8988T (cell line): ENCODE results near the gene GSK3A.
A peak's percentile ranks its signal among the peaks of the same experiment; 100 is the strongest.

Source experiments
- DNase-seq: peaks from one replicate; pipeline ENCODE4 v3.0.0; 2011

Gene GSK3A

GRCh38 chr19:42242512-42243409 is at the start of gene GSK3A:
Gene GSK3A, minus strand, starts transcription at chr19:42242602. Its CDS starts 137 bp downstream, at chr19:42242465.
- peak; percentile 75 for DNase-seq

- DNase-seq, result no peak
Measured at GRCh38 chr19:42291435-42291810, 49.0 kb upstream of the GSK3A start.

- peak; percentile 81 for DNase-seq
Measured at GRCh38 chr19:42290523-42291434, 48.4 kb upstream of the GSK3A start.

- DNase-seq, result no peak
Measured at GRCh38 chr19:42290136-42290522, 47.7 kb upstream of the GSK3A start.

- DNase-seq, result no peak
Measured at GRCh38 chr19:42289556-42290041, 47.2 kb upstream of the GSK3A start.

- no peak for DNase-seq
Measured at GRCh38 chr19:42288881-42289555, 46.6 kb upstream of the GSK3A start.

- no peak for DNase-seq
Measured at GRCh38 chr19:42288387-42288786, 46.0 kb upstream of the GSK3A start.

- no peak for DNase-seq
Measured at GRCh38 chr19:42287827-42288107, 45.4 kb upstream of the GSK3A start.

- no peak for DNase-seq
Measured at GRCh38 chr19:42287017-42287826, 44.8 kb upstream of the GSK3A start.

GRCh38 chr19:42286349-42287016 is 44.1 kb upstream of the GSK3A start:
- no peak for DNase-seq

- DNase-seq, result no peak
Measured at GRCh38 chr19:42285988-42286348, 43.6 kb upstream of the GSK3A start.

- no peak for DNase-seq
Measured at GRCh38 chr19:42285541-42285941, 43.1 kb upstream of the GSK3A start.

- DNase-seq, result no peak
Measured at GRCh38 chr19:42284591-42285341, 42.4 kb upstream of the GSK3A start.

- DNase-seq, result peak; percentile 90
Measured at GRCh38 chr19:42284066-42284501, 41.7 kb upstream of the GSK3A start.

- peak; percentile 98 for DNase-seq
Measured at GRCh38 chr19:42283188-42284065, 41.0 kb upstream of the GSK3A start.

GRCh38 chr19:42282819-42283187 is 40.4 kb upstream of the GSK3A start:
- no peak for DNase-seq

GRCh38 chr19:42281827-42282762 is 39.7 kb upstream of the GSK3A start:
- DNase-seq, result no peak

- no peak for DNase-seq
Measured at GRCh38 chr19:42281146-42281826, 38.9 kb upstream of the GSK3A start.
